NCI-H69 (cell line): ENCODE results near the gene KIAA0586.
"Not testable (repeated sequence)": the region's sequence is repeated elsewhere in the genome, so short reads cannot be mapped to it uniquely, and the experiment has no call there.

Experiments
- DNase-seq: peaks from one replicate; lab custom pipeline; 2025; lab: John Stamatoyannopoulos, UW

The KIAA0586 gene

GRCh38 chr14:58427281-58428117 lies at the start of gene KIAA0586, which contains the start of gene TIMM9:
TSS of gene KIAA0586 (plus strand) at chr14:58427719. CDS start at chr14:58428265, 546 bp downstream.
TSS of gene TIMM9 (minus strand) at chr14:58427531. CDS start at chr14:58411945, 15,586 bp downstream.
- DNase-seq: peak; percentile 99

GRCh38 chr14:58390830-58391229 lies 36.7 kb upstream of the KIAA0586 start:
- DNase-seq: no peak

GRCh38 chr14:58395562-58395811 lies 32.0 kb upstream of the KIAA0586 start:
- no peak for DNase-seq

- peak; percentile 91 for DNase-seq
Measured at GRCh38 chr14:58395812-58396788, 31.4 kb upstream of the KIAA0586 start, which contains the start of gene TOMM20L. TSS of gene TOMM20L (plus strand) at chr14:58395930. CDS start at chr14:58395958, 28 bp downstream.

GRCh38 chr14:58397156-58397555 lies 30.4 kb upstream of the KIAA0586 start:
- DNase-seq: peak; percentile 31

GRCh38 chr14:58398495-58398894 lies 29.0 kb upstream of the KIAA0586 start:
- DNase-seq: no peak

GRCh38 chr14:58398895-58399294 lies 28.6 kb upstream of the KIAA0586 start:
- no peak for DNase-seq

- peak; percentile 9 for DNase-seq
Measured at GRCh38 chr14:58401587-58401986, 25.9 kb upstream of the KIAA0586 start.

- DNase-seq: no peak
Measured at GRCh38 chr14:58408681-58409215, 18.8 kb upstream of the KIAA0586 start.

GRCh38 chr14:58414845-58415244 lies 12.7 kb upstream of the KIAA0586 start:
- peak; percentile 38 for DNase-seq

- no peak for DNase-seq
Measured at GRCh38 chr14:58415636-58416547, 11.6 kb upstream of the KIAA0586 start.

- DNase-seq: not testable (repeated sequence)
Measured at GRCh38 chr14:58416934-58417333, 10.6 kb upstream of the KIAA0586 start.

GRCh38 chr14:58426670-58427280 lies 744 bp upstream of the KIAA0586 start:
- DNase-seq: peak; percentile 88

GRCh38 chr14:58428118-58428683 lies 682 bp downstream of the KIAA0586 start:
- peak; percentile 82 for DNase-seq

- no peak for DNase-seq
Measured at GRCh38 chr14:58430156-58430555, 2.6 kb downstream of the KIAA0586 start.

GRCh38 chr14:58439476-58439875 lies 12.0 kb downstream of the KIAA0586 start:
- DNase-seq: no peak

- DNase-seq: no peak
Measured at GRCh38 chr14:58444627-58445026, 17.1 kb downstream of the KIAA0586 start.

GRCh38 chr14:58455593-58456265 lies 28.2 kb downstream of the KIAA0586 start:
- DNase-seq: peak; percentile 18

- DNase-seq: no peak
Measured at GRCh38 chr14:58460772-58461171, 33.3 kb downstream of the KIAA0586 start.

- no peak for DNase-seq
Measured at GRCh38 chr14:58463147-58463546, 35.6 kb downstream of the KIAA0586 start.
